ENCODE measurements around the gene DDAH1.

GRCh38 chr1:85295654-85296053 is 169.3 kb downstream of the DDAH1 start:
- TF ChIP-seq POLR2A (IDR thresholded peaks at IDR 0.05) = no peak
- no peak for TF ChIP-seq EP300 (IDR thresholded peaks at IDR 0.05)
- TF ChIP-seq, protein P1, sequence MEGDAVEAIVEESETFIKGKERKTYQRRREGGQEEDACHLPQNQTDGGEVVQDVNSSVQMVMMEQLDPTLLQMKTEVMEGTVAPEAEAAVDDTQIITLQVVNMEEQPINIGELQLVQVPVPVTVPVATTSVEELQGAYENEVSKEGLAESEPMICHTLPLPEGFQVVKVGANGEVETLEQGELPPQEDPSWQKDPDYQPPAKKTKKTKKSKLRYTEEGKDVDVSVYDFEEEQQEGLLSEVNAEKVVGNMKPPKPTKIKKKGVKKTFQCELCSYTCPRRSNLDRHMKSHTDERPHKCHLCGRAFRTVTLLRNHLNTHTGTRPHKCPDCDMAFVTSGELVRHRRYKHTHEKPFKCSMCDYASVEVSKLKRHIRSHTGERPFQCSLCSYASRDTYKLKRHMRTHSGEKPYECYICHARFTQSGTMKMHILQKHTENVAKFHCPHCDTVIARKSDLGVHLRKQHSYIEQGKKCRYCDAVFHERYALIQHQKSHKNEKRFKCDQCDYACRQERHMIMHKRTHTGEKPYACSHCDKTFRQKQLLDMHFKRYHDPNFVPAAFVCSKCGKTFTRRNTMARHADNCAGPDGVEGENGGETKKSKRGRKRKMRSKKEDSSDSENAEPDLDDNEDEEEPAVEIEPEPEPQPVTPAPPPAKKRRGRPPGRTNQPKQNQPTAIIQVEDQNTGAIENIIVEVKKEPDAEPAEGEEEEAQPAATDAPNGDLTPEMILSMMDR (IDR thresholded peaks at IDR 0.05) = no peak

Data from gastroesophageal sphincter (tissue), 3 donors.